Ovary (tissue), 3 donors: Measurements from ENCODE around the gene EML1.

Experiments used
- CTCF ChIP-seq, 3 donors: fragments of 450-650 bp in 2 of 3; fragments of 200-600 bp in 1 of 3; IDR thresholded peaks; one replicate each; pipeline versions ENCODE4 v1.5.1 to v1.8.0; 2016 to 2022; ENCODE audit warnings: antibody characterized with exemption in 3 of 3, mild to moderate bottlenecking in 1 of 3
- POLR2A ChIP-seq: fragments of 450-650 bp; IDR thresholded peaks from one replicate; pipeline ENCODE4 v1.6.1; 2017; ENCODE audit warnings: antibody characterized with exemption, mild to moderate bottlenecking, moderate library complexity
- donor health status: DM: no; HTN: no; CAD: no.

GRCh38 chr14:99803803-99804202 lies 10.6 kb downstream of the EML1 start:
- no peak for TF ChIP-seq CTCF (IDR thresholded peaks at IDR 0.05)
- no peak for TF ChIP-seq POLR2A
